ENCODE results near the gene ELOVL4.

Gene ELOVL4

GRCh38 chr6:79954849-79955248 is 7.5 kb upstream of the ELOVL4 start:
- Mint-ChIP-seq H3K9me3 (peaks cover 16% of the 10 kb centered on the region), H3K4me1 (no peaks in the 10 kb centered on the region), H3K27ac (no peak overlapping the region), H3K27me3 (ENCODE audit: low read depth, poor library complexity) (peaks cover 10% of the 10 kb centered on the region), H3K36me3 (ENCODE audit: low read depth) (no peaks in the 10 kb centered on the region), H3K4me3 (no peak overlapping the region)
- DNase-seq = no peak
- no peak for TF ChIP-seq CTCF (IDR thresholded peaks at IDR 0.05)

GRCh38 chr6:79949233-79949632 is 1.9 kb upstream of the ELOVL4 start:
- H3K4me3 Mint-ChIP-seq = no peak overlapping the region
- H3K4me1 Mint-ChIP-seq = peaks cover 22% of the 10 kb centered on the region
- peak; percentile 51 for DNase-seq
- no peaks in the 10 kb centered on the region for H3K9me3 Mint-ChIP-seq
- no peaks in the 10 kb centered on the region for H3K36me3 Mint-ChIP-seq (ENCODE audit: low read depth)
- no peak overlapping the region for H3K27ac Mint-ChIP-seq
- H3K27me3 Mint-ChIP-seq (ENCODE audit: low read depth, poor library complexity) = peaks cover 20% of the 10 kb centered on the region
- TF ChIP-seq CTCF (IDR thresholded peaks at IDR 0.05) = peak; percentile 60

GRCh38 chr6:79946272-79947190 is 822 bp downstream of the ELOVL4 start:
- Mint-ChIP-seq H3K4me1 (peaks cover 42% of the 10 kb centered on the region), H3K27me3 (ENCODE audit: low read depth, poor library complexity) (peaks cover 11% of the 10 kb centered on the region), H3K27ac (peak overlapping the region; percentile 89), H3K4me3 (peak overlapping the region; percentile 97), H3K9me3 (no peaks in the 10 kb centered on the region), H3K36me3 (ENCODE audit: low read depth) (no peaks in the 10 kb centered on the region)
- peak; percentile 62 for TF ChIP-seq CTCF (IDR thresholded peaks at IDR 0.05)
- peak; percentile 53 for DNase-seq

- TF ChIP-seq CTCF (IDR thresholded peaks at IDR 0.05) = no peak
- Mint-ChIP-seq H3K27ac (no peak overlapping the region), H3K4me1 (peaks cover 43% of the 10 kb centered on the region), H3K36me3 (ENCODE audit: low read depth) (no peaks in the 10 kb centered on the region), H3K9me3 (no peaks in the 10 kb centered on the region), H3K4me3 (no peak overlapping the region), H3K27me3 (ENCODE audit: low read depth, poor library complexity) (peaks cover 5% of the 10 kb centered on the region)
- DNase-seq = no peak
Observed at GRCh38 chr6:79943133-79943532, 4.2 kb downstream of the ELOVL4 start.

- no peak overlapping the region for H3K4me3 Mint-ChIP-seq
- H3K9me3 Mint-ChIP-seq = no peaks in the 10 kb centered on the region
- TF ChIP-seq CTCF (IDR thresholded peaks at IDR 0.05) = no peak
- H3K27ac Mint-ChIP-seq = no peak overlapping the region
- H3K27me3 Mint-ChIP-seq (ENCODE audit: low read depth, poor library complexity) = no peaks in the 10 kb centered on the region
- H3K36me3 Mint-ChIP-seq (ENCODE audit: low read depth) = no peaks in the 10 kb centered on the region
- no peak for DNase-seq
- H3K4me1 Mint-ChIP-seq = peaks cover 41% of the 10 kb centered on the region
Observed at GRCh38 chr6:79941489-79942151, 5.7 kb downstream of the ELOVL4 start.

Measured in nephron progenitor cell (in vitro differentiated cells).